ENCODE measurements around the gene PEX1. TPM values are rescaled to one million over a fixed set of nuclear protein-coding genes. Genes with fewer than 3 reads are reported as not detected.
A peak's percentile ranks its signal among the peaks of the same experiment; 100 is the strongest.
"Not testable (repeated sequence)": the region's sequence is repeated elsewhere in the genome, so short reads cannot be mapped to it uniquely, and the experiment has no call there.

PEX1 gene
- total and polyA plus RNA-seq, 2 experiments from 2014 or later, result 22.5 to 25.4 TPM

DNA sequence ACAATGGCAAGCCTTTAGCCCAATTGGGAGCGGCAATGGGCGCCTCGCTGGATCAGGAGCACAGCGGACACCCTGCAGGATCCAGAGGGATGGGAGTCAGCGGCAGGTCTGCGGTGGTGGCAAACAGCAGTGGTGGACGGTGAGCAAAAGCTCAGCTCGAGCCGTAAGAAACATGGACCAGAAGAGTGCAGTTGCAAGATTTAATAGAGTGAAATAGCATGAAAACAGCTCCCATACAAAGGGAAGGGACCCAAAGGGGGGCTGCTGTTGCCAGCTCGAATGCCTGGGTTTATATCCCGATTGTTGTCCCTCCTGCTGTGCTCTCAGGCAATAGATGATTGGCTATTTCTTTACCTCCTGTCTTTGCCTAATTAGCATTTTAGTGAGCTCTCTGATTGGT is 50.6 kb downstream of the PEX1 start, which contains the start of gene ERVW-1:
Gene ERVW-1 (minus strand): TSS at position 266 of the 400 bp plus-strand sequence. CDS start 7,565 bp downstream, outside the sequence.
- not testable (repeated sequence) for H3K27me3 ChIP-seq (ENCODE audit: insufficient read depth); H3K4me3 ChIP-seq; H4K20me1 ChIP-seq (replicated peaks; ENCODE audit: insufficient read depth); H3K27ac Mint-ChIP-seq; H3K4me1 ChIP-seq (ENCODE audit: insufficient read depth); H3K36me3 ChIP-seq (ENCODE audit: insufficient read depth); H3K79me2 ChIP-seq (replicated peaks; ENCODE audit: insufficient read depth); H2AFZ ChIP-seq; H3K9me3 Mint-ChIP-seq; H3K27ac ChIP-seq (ENCODE audit: low read depth); H3K27me3 Mint-ChIP-seq (ENCODE audit: insufficient read depth, low read depth, poor library complexity); DNase-seq (ENCODE audit: low spot score); H3F3A ChIP-seq (replicated peaks; ENCODE audit: low read depth); H3K4me3 Mint-ChIP-seq; ATAC-seq; H3K36me3 Mint-ChIP-seq (ENCODE audit: low read depth); H3K9me2 ChIP-seq (ENCODE audit: insufficient read depth)
- H3K4me1 Mint-ChIP-seq, result peaks cover 10% of the 10 kb centered on the region
- 0 out of 2 replicates have a peak within 1 kb of the TSS, but pooled peaks have one; percentile 32 for H3K4me2 ChIP-seq

DNA sequence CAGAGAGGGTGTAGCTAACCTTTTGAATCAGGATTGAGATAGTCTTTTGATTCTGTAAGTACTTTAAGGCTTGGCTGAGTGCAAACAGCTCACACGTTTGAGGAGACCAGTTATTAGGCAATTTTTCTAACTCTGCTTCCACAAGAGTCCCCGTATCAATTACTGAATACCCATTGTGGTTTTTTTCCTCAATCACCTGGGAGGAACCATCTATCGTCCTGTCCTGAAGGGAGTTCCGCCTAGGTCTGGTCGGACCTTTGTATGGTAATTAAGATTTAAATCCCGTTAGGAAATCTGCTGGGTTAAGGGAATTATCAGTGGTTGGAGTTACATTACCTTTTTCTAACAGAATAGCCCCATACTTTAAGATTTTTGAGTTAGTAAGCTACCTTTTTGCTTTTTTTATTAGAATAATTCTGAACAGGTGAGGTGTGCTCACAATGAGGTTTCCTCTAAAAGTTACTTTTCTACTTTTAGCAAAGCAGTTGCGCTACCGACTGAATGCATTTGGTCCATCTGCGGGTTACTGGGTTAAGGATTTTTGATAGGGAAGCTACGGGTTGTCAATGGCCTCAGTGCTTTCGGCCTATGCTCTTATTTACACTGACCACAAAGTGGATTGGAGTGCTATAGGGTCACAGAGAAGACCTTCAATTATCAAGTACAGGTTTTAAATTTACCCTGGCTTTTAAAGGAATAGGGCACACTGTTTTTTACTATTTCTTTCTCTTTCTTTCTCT is 52.3 kb downstream of the PEX1 start:
- H3K36me3 Mint-ChIP-seq (ENCODE audit: low read depth); H2AFZ ChIP-seq; DNase-seq (ENCODE audit: low spot score); H3K4me2 ChIP-seq; H3K4me3 Mint-ChIP-seq; H3K27me3 ChIP-seq (ENCODE audit: insufficient read depth); H3F3A ChIP-seq (replicated peaks; ENCODE audit: low read depth); H3K9me3 Mint-ChIP-seq; H3K79me2 ChIP-seq (replicated peaks; ENCODE audit: insufficient read depth); H3K27ac ChIP-seq (ENCODE audit: low read depth); H4K20me1 ChIP-seq (replicated peaks; ENCODE audit: insufficient read depth); H3K4me1 ChIP-seq (ENCODE audit: insufficient read depth); H3K4me3 ChIP-seq; H3K27ac Mint-ChIP-seq; H3K9me2 ChIP-seq (ENCODE audit: insufficient read depth); H3K36me3 ChIP-seq (ENCODE audit: insufficient read depth); ATAC-seq; H3K27me3 Mint-ChIP-seq (ENCODE audit: insufficient read depth, low read depth, poor library complexity): not testable (repeated sequence)
- H3K4me1 Mint-ChIP-seq, result peaks cover 10% of the 10 kb centered on the region

DNA sequence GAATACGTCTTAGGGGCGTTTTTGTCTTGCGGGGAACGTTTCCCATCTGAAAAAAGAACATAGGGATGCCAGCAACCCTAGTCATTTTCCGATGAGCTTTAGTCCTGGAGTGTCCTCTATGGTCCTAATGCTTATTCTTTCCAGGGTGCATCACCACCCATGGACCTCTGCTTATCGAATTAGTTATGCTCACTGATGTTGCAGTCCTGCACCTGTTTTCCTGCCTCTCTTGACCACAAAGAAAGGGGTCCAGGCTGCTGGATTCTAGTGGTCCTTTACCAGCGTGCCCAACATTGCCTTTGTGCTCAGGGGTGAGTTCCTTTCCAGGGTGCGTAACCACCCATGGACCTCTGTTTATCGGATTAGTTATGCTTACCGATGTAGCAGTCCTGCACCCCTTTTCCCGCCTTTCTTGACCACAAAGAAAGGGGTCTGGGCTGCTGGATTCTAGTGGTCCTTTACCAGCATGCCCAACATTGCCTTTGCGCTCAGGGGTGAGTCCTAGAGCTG is 53.0 kb downstream of the PEX1 start:
- not testable (repeated sequence) for H3K9me2 ChIP-seq (ENCODE audit: insufficient read depth); H3K4me2 ChIP-seq; H3F3A ChIP-seq (replicated peaks; ENCODE audit: low read depth); H3K36me3 ChIP-seq (ENCODE audit: insufficient read depth); H3K27me3 Mint-ChIP-seq (ENCODE audit: insufficient read depth, low read depth, poor library complexity); H3K27me3 ChIP-seq (ENCODE audit: insufficient read depth); H3K4me1 ChIP-seq (ENCODE audit: insufficient read depth); H3K27ac ChIP-seq (ENCODE audit: low read depth); H3K27ac Mint-ChIP-seq; H4K20me1 ChIP-seq (replicated peaks; ENCODE audit: insufficient read depth); H3K4me3 ChIP-seq; H3K9me3 Mint-ChIP-seq; ATAC-seq; H3K36me3 Mint-ChIP-seq (ENCODE audit: low read depth); DNase-seq (ENCODE audit: low spot score); H3K4me3 Mint-ChIP-seq; H2AFZ ChIP-seq; H3K79me2 ChIP-seq (replicated peaks; ENCODE audit: insufficient read depth)
- H3K4me1 Mint-ChIP-seq, result peaks cover 10% of the 10 kb centered on the region

DNA sequence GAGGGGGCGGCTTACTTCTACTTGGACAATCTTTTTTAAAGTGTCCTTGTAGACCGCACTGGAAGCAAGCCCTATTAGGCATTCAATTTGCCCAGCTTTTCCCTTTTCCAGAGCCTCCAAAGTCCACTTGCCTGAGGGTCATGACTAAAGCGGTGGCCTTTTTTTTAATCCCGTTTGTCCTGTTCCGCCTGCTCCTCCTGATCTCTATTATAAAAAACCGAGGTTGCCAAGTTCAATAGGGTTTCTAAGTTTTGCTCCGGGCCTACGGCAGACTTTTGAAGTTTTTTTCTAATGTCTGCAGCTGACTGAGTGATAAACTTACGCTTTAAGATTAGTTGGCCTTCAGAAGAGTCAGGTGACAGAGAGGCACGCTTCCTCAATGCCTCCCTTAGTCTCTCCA is 54.3 kb downstream of the PEX1 start:
- H3K27ac ChIP-seq (ENCODE audit: low read depth); H3K27me3 Mint-ChIP-seq (ENCODE audit: insufficient read depth, low read depth, poor library complexity); H3K36me3 Mint-ChIP-seq (ENCODE audit: low read depth); H3K9me3 Mint-ChIP-seq; H3K4me3 ChIP-seq; H3K4me1 ChIP-seq (ENCODE audit: insufficient read depth); ATAC-seq; H3K4me1 Mint-ChIP-seq; H3K9me2 ChIP-seq (ENCODE audit: insufficient read depth); H4K20me1 ChIP-seq (replicated peaks; ENCODE audit: insufficient read depth); DNase-seq (ENCODE audit: low spot score); H3F3A ChIP-seq (replicated peaks; ENCODE audit: low read depth); H3K27me3 ChIP-seq (ENCODE audit: insufficient read depth); H3K79me2 ChIP-seq (replicated peaks; ENCODE audit: insufficient read depth); H3K4me3 Mint-ChIP-seq; H3K36me3 ChIP-seq (ENCODE audit: insufficient read depth); H3K4me2 ChIP-seq; H2AFZ ChIP-seq; H3K27ac Mint-ChIP-seq: not testable (repeated sequence)

DNA sequence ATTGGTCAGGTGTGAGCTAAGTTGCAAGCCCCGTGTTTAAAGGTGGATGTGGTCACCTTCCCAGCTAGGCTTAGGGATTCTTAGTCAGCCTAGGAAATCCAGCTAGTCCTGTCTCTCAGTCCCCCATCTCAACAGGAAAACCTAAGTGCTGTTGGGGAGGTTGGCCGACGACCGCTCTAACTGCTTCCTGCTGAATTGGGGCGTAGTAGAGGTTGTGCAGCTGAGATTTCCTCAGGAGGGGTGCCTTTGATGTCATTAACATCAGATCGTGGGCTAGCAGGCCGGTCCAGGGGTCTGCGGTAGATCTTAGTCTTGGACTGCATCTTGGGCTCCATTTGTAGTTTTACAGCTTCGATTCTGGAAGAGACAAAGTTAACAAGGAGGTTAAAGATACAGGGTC is 59.7 kb downstream of the PEX1 start:
- H3K4me2 ChIP-seq; H3K4me1 Mint-ChIP-seq; H3K4me1 ChIP-seq (ENCODE audit: insufficient read depth); DNase-seq (ENCODE audit: low spot score); H3K79me2 ChIP-seq (replicated peaks; ENCODE audit: insufficient read depth); H3K27ac ChIP-seq (ENCODE audit: low read depth); H3K4me3 Mint-ChIP-seq; H4K20me1 ChIP-seq (replicated peaks; ENCODE audit: insufficient read depth); H3K27ac Mint-ChIP-seq; ATAC-seq; H3K4me3 ChIP-seq; H3F3A ChIP-seq (replicated peaks; ENCODE audit: low read depth); H3K27me3 ChIP-seq (ENCODE audit: insufficient read depth); H2AFZ ChIP-seq; H3K36me3 ChIP-seq (ENCODE audit: insufficient read depth); H3K27me3 Mint-ChIP-seq (ENCODE audit: insufficient read depth, low read depth, poor library complexity); H3K9me2 ChIP-seq (ENCODE audit: insufficient read depth): not testable (repeated sequence)
- peaks cover 20% of the 10 kb centered on the region for H3K36me3 Mint-ChIP-seq (ENCODE audit: low read depth)
- peaks cover 23% of the 10 kb centered on the region for H3K9me3 Mint-ChIP-seq

All from GM23338 (cell line).